HG03442 (cell line): ENCODE measurements around the gene SYS1.

ENCODE experiments used
- ATAC-seq: cut with Tn5 transposase; IDR thresholded peaks from one replicate; pipeline ENCODE4 v1.9.1; 2021; ENCODE audit warnings: mild to moderate bottlenecking, moderate library complexity; ENCODE audit not compliant: unreplicated experiment

The SYS1 gene

DNA sequence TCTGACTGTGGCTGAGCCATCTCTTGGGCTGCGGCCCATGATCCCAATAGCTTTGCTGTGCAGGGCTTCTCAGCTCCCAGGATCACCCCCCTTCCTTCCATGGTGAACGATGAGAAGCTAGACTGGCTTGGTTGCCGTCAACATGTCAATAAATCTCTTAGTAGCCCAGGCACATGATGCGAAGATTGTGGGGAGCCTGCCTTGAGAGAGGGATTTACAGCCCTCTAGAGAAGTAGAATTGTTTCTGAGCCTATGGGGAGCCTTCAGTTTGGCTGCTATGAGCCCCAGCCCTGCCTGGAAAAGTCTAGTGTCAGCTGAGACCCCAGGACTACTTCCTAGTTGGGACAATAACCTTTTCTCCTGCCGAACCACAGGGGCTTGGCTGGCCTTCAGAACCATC is 49.7 kb downstream of the SYS1 start:
- no peak for ATAC-seq

DNA sequence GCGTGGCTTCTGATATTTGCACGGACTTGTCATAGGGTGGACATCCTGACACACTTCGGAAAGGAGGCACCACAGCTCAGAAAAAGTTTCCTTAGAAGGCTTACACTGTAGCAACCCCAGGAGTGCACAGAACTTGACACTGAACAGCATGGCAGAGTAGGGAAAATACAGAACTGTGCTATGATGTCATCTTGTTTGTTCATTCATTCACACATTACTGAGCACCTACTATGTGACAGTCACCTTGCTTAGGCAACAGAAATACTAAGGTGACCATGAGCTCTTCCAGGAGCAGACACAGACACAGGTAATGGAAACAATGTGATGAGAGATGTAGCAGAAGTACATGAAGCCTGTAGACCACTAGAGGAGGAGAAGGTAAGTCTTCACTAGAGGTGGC is 50.5 kb downstream of the SYS1 start:
- no peak for ATAC-seq

DNA sequence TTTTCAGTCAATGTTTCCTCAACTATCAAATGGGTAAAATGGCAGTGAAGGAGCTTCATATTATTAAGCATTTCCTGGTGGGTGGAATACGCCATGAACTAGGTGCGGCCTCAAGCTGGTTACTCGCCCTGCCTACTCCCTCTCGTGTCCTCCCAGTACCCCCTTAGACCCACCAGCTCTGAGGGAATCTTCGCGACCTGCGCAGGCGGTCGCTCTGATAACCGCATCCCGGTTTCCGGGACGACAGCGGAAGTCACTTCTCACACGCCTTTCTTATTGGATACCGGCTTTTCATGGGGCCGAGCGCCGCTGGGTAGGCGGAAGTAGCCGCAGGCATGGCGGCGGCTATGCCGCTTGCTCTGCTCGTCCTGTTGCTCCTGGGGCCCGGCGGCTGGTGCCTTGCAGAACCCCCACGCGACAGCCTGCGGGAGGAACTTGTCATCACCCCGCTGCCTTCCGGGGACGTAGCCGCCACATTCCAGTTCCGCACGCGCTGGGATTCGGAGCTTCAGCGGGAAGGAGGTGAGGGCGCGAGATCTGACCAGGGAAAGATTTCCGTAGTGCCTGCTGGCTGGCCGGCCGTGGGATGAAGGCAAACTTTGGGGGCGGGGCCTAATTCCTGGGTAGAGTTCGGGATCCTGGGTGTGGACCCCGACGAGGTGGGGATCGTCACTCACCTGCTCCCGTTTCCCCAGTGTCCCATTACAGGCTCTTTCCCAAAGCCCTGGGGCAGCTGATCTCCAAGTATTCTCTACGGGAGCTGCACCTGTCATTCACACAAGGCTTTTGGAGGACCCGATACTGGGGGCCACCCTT is 53.1 kb downstream of the SYS1 start, which contains the start of gene PIGT:
TSS of gene PIGT (plus strand) at position 320 of the 816 bp plus-strand sequence. CDS start at position 336, 16 bp downstream.
- ATAC-seq = peak; percentile 49

DNA sequence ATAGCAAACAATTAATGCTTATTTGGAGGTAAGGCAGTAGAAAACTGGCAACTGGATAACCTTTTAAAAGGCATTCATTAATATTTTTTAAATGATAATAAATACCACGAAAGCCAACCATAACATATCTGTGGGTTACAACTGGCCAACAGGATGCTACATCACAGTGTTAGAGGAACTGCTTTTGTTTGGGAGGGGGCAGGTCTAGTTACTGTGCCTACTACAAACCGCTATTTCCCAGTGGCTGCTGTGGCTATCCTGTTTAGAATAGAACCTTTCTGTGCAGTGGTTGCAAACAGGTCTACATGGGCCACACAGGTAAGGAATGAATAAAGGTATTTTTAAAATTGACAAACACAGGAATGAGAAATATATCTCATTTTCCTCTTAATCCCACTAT is 54.0 kb downstream of the SYS1 start:
- ATAC-seq = no peak
